ENCODE measurements around the gene ZMYND8.
"Not testable (repeated sequence)": the region's sequence is repeated elsewhere in the genome, so short reads cannot be mapped to it uniquely, and the experiment has no call there.

The ZMYND8 gene

DNA sequence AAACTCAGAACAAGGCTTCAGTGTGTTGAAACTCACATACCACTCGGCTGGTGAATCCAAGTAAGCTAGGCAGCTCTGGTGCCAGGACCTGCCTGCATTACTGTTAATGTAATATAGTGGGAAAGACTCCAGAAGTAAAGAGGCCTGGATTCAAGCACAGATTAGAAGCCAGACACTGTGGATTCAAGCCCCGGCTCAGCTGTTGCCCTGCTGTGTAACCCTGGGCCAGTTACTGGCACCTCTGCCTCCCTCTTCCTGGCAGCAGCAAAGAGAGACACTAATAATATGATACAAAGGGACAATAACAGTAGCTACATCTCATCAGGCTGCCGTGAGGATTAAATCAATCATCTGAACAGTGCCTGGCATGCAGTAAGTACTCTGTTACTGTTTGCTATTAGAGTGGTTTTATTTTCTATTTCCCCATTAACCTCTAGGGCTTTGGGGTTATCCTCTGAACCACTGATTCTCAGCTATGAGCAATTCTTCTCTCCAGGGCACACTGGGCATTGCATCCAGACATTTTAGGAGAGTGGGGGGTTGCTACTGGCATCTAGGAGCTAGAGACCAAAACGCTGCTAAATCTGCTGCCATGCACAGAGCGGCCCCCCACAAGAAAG, 92.9 kb downstream of the ZMYND8 start:
- no peak for ATAC-seq

DNA sequence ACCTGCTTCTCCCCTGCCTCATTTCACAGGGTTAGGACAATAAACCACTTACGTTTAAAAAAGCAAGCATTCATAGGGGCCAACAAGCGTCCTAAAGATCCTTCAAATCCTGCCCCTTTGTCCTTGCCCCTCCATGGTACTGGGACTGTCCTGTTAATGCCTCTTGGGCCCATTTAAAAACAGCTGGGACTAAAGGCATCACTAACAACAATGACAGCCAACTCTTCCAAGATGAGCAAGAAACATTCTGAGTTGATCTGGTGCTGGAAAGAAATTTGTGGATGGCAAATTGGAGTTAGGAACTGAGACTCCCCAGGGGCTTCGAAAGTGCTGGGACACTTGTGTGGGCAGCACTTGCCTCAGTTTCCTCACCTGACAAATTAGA, 93.4 kb downstream of the ZMYND8 start:
- ATAC-seq, result no peak

DNA sequence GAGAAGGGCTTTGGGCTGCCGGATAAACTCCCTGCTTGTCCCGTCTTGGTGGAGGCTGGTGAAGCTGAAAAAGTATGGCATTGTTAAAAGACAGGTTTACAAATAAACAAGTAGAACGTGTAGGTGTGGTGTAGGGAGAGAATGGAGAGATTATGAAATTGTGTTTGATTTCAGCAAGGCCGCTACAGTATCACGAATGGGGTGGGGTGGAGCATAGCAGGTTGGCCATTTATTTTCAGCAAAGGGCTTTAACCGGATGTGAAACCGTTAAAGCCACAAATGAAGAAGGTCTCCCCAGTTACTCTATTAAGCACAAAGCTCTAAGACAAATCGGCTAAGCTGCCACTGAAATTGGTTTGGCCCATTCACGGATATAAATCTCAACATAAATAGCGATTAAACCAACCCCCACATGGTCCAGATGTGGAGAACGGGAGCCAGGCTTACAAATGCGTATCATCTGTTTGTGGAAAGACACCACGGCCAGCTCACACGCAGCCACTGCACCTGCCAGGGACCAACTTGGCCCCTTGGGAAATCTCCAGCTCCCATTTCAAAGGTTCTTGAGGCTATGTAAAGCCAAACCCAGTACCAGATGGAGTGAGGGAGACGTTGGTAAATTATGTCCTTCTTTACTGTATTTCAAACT, 94.0 kb downstream of the ZMYND8 start:
- ATAC-seq, result no peak

DNA sequence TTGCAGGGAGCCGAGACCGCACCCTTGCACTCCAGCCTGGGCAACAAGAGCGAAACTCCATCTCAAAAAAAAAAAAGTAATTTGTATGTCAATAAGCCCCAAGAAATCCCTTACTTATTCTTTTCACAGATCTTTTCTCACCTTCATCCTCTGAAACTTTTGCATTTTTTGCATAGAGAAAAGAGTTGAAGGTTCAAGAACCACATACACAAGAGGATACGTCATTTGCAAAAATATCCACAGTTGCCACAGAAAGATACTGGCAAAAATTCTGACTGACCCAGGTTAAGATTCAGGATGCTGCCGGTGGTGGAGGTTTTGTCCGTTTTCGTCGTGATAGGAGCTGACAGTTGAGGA, 94.5 kb downstream of the ZMYND8 start:
- no peak for ATAC-seq

DNA sequence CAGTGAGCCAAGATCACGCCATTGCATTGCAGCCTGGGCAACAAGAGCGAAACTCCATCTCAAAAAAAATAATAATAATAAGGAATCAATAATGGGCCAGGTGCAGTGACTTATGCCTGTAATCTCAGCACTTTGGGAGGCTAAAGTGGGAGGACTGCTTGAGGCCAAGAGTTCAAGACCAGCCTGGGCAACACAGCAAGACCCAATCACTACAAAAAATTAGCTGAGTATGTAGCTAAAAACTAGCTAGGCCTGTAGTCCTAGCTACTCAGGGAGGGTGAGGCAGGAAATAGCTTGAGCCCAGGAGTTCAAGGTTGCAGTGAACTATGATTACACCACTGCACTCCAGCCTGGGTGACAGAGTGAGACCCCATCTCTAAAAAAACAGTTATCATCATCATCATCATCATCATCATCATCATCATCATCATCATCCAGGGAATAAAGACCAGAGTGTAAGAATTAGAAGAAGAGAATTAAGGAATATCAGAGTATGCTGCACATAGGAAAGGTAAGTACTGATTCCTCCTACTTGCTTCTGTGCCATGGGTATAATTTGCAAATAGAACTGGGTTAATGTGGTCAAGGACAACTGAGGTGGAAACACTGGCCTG, 95.2 kb downstream of the ZMYND8 start:
- not testable (repeated sequence) for ATAC-seq

DNA sequence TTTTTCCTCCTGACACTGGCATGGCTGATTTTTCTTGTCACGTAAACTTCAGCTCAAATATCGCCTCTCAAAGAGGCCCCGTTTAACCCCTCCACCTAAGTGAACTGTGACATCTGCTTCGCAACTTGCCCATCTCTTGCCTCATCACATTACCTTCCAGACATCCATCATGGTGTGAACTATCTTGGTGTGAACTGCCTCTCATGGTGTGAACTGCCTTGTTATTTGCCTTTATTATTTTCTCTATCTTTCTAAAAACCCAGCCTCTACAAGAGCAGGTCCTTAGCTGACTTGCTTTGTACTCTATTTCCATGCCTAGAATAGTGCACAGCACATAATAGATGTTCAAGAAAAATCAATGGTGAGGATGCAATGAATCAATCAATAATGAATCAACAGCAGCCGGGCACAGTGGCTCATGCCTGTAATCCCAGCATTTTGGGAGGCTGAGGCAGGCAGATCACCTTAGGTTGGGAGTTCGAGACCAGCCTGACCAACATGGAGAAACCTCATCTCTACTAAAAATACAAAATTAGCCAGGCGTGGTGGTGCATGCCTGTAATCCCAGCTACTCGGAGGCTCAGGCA, 95.9 kb downstream of the ZMYND8 start:
- not testable (repeated sequence) for ATAC-seq

DNA sequence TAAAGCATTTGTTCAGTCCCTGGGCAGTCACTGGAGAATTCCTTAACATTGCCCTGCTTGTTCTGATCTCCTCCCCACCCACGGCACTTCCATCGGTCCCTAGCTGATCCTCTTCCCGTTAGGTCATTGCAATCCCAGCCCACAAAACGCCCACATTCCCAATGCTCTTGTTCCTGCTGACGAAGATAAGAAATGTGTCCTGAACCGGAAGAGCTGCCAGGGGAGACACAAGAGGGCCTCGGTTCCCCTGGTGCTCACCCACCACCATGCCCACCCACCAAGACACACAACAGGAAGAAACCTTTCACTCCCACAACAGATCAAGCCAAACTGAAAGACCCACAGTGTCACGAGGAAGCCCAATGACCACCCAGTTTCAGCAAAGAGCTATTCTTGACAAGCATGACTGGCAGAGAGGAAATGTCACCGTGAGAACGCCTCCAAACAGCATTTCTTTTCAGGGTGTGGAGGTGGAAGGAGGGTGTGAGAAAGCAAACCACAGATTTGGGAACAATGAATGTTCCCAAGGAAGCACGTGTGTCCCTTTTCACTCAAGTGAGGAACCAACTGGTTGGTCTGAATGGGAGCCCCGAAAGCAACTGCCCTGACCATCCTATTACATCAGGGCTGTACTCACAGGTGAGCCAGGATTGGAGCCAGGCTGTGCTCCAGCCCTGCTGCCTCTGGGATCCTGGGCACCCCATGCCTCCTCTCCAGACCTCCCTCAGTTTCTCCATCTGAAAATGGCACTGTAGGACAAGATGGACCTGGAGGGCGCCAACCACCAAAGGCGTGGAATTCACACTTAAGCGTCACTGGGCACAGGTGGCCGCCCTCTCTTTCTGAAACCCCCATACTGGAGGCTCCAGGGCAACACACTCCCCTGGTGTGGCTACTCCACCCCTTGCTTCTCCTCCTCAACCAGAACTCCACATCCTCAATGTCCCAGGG, 97.5 kb downstream of the ZMYND8 start:
- no peak for ATAC-seq

DNA sequence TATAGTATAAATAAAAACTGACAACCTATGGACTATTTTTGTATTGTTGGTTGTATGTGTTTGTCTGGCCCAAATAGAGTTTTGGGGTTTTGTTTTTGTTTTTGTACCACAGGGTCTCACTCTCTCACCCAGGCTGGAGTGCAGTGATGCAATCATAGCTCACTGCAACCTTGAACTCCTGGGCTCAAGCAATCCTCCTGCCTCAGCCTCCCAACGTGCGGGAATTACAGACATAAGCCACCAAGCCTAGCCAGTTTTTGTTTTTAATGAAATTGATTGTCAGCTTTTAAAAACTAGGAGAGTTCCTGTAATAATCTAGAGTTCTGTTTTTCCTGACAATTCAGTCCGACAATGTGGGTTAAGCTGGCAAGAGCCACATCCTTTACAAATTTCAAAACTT, 98.7 kb downstream of the ZMYND8 start:
- no peak for ATAC-seq

DNA sequence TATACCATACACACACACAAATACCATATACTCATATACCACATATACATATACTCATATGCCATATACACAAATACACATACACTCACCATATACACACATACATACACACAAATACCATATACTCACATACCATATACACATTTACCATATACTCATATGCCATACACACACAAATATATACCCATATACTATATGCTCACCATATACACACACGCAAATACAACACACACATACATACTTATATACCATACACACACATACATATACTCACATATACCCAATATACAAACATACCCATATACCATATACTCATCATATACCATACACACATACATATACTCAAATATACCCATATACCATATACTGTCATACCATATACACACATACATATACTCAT, 99.2 kb downstream of the ZMYND8 start:
- no peak for ATAC-seq

DNA sequence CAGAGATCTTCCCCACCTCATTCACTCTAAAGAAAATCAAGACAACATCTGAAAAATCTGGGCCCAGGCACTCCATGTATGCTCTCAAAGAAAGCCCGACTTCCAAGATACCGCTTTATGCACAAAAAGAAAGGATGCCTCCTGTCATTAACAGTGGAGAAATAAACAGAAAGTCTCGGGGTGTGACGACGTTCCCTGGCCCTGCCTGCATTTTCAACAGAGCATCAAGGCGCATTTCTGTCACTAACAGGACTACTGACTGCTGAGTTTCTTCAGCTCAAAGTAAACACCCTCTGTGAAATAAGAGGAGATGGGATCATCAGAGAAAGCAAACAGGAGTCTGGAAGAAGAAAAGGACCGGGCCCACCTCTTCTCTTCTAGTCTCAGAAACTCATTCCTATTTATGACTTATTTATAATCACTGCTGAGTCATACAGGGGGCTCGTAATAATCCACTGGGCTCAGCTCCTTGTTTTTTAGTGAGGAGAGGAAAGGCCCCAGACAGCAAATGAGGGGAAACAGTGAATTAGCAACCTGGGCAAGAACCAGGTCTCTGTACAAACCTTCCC, 99.7 kb downstream of the ZMYND8 start:
- ATAC-seq, result no peak

DNA sequence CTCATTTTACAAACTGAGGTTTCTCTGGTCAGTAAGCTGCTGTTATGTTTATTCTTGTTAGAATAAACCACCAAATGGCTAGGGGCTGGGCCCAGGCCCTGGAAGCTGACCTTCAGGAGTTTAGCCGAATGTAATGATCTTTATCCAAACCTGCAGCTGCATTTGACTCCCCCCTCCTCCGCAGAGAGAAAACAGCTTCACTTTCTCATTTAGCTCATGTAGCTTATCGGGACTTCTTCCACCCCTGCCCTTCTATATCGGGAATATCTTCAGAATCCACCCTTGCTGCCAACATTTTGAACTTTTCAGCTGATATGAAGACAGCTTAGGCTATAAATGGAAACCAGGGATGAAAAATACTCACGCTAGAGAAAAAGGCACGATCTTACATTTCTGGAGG, 102.6 kb downstream of the ZMYND8 start:
- no peak for ATAC-seq

DNA sequence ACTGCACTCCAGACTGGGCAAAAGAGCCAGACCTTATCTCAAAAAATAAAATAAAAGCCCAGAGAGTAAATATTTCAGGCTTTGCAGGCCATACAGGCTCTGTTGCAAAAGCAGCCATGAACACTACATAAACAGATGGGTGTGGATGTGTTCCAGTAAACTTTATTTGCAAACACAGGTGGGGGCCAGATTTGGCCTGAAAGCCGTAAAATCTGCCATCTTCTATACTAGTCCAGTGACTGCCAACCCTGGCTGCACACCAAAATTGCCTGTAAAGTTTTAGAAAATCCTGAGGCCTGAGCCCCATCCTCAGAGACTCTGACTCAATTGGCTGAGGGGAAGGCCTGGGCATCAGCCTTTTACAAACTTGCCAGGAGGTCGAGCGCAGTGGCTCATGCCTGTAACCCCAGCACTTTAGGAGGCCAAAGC, 103.6 kb downstream of the ZMYND8 start:
- ATAC-seq, result no peak

DNA sequence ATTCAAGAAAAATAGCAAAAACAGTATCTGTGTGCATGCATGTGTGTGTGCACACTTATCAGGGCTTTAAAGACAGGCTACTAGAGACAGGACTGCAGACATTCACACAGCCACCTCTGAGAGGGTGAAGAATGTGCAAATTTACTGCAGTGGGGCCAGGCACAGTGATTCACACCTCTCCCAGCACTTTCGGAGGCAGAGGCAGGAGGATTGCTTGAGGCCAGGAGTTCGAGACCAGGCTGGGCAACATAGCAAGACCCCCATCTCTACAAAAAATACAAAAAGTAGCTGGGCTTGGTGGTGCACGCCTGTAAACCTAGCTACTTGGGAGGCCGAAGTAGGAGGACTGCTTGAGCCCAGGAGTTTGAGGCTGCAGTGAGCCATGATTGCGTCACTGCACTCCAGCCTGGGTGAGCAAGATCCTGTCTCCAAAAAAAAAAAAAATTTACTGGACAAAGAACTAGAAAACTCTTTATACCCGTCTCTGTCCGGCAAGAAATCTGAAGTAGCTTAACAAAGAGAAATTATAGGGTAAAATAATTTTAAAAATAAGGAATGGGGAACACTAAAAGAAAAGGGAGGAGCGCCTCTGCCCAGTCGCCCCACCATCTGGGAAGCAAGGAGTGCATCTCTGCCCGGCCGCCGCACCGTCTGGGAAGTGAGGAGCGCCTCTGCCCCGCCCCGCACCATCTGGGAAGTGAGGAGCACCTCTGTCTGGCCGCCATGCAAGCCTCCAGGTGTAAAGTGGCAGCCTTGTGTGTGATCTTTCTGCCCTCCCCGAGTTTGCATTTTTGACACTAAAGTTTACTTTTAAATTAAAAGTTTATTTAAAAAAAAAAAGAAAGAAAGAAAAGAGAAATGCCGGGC, 105.1 kb downstream of the ZMYND8 start:
- no peak for ATAC-seq

DNA sequence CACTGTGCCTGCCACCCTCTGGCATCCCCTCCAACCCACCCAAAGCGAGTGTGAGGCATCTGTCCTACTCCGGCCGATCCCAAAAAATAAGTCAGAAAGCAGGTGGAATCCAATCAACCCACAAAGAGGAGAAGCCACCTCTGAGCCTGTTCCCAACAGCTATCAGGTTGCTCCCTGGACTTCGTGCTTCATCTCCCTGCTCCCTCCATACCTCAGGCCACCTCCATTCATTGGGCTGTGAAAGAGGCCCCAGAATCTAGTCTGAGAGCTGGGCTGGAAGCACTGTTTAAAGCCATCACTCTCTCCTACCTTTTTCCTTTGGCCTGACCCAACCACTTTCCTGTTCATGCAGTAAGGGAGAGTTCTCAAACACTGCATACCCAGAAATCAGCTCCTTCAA, 106.1 kb downstream of the ZMYND8 start:
- ATAC-seq, result no peak

DNA sequence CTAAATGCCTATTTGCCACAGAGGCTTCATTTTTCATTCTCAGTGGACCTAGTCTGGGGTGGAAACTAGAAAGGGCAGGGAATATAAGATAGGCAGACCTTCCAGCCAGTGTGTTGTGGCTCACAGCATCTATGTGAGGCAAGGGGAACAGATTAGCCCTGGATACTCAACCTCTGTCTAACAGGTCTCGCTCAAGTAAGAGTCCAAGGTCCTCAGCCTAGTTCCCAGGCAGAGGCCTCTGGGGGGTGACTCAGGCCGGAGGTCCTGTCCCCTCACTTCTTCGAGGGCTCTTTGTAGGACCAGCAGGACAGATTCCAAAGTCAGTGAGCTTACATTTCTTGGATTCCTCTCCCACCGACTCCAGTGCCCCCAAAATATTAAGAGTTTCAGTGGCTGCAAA, 106.6 kb downstream of the ZMYND8 start:
- ATAC-seq, result no peak

DNA sequence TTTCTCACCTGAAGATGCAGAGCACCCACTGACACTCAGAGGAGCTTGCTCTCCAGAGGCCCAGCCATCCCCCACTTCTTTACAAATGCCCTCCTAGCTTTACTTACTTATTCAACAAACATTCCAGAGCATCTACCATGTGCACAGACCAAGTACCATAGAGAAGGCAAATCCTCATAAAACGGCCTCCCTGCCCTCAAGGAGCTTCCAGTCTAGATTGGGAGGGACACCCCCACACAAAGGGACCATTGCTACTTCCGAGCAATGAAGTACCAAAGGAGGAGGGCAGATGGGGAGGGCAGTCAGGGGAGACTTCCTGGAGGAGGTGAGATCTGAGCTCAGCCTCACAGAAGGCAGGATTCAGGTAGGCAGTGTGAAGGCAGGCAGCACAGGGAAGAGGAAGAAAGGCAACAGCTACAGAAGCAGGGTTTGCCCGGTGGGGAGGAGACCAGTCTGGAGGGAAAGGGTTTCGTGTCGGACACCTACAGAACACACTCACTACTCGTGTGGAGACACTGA, 108.0 kb downstream of the ZMYND8 start:
- no peak for ATAC-seq

DNA sequence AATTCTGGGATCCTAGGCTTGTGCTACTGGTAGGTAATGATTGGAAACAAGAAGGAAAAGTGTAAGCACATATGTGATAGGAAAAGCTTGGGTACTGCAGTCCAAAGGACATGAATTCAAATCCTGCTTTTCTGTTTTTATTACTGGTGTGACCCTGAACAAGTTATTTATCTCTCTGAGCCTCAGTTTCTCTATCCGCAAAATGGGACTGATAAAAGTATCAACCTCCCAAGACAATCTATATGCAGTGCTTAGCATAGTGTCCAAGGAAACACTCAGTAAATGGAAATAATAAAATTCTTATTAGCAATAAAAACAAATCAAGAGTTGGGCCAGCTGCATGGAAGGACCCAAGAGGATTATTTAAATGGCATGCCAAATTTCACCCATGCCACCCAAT, 108.5 kb downstream of the ZMYND8 start:
- no peak for ATAC-seq

DNA sequence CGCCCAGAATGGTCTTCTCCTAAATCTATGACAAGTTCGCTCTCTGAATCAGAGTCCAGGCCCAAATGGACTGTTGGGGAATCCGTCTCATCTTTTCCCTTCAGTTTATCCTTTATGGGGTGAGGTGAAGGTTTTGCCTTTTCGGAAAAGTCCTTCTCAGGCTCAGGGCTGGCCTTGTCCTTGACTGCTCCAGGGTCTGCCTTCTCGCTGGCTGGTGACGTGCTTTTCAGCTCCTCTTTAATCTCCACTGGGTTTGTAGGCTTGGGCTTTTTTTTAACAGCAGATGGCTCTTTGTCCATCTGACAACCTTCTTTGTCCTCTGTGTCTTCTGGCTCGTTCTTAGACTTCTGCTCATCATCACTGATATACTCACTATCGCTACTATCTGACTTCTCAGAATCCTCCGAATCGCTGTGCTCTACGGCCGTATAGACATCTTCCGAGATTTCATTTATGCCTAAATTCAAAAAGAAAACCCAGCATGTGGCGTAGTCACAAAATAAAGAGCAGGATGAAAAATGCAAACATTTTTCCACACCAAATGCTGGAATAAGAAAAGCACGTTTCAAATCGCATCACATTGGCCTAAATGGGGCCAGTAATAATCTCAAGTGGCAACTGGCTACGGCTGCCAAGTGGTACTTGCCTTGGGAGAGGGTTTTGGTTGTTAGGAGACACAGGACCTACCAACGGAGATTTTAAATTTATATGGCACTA, 110.3 kb downstream of the ZMYND8 start:
- ATAC-seq, result no peak

DNA sequence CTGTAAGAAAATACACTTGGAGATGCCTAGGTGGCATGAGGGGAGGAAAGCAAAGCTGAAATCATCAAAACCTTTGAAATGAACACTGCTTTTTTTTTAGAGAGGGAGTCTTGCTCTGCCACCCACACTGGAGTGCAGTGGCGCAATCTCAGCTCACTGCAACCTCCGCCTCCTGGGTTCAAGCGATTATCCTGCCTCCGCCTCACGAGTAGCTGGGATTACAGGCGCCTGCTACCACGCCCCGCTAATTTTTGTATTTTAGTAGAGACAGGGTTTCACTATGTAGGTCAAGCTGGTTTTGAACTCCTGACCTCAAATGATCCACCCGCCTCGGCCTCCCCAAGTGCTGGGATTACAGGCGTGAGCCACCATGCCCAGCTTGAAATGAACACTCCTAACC, 111.3 kb downstream of the ZMYND8 start:
- ATAC-seq, result not testable (repeated sequence)

DNA sequence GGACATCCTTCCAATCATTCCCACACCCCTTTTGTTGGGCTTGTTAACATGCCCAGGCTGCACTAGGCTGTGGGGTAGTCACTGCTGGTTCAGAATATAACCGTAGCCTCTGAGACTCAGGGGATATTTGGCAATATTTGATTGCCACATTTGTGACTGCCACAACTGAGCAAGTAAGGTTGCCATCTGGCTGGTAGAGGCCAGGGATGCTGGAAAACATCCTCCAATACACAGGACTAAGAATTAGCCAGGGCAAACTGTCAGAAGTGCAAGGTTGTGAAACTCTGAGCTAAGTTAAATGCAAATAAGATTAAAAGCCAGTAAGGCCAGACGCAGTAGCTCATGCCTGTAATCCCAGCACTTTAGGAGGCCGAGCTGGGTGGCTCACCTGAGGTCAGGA, 112.0 kb downstream of the ZMYND8 start:
- no peak for ATAC-seq

Data from activated CD4-positive, CD25-positive, alpha-beta regulatory T cell treated with anti-CD3 and anti-CD28 coated beads, Interleukin-2, amount 50 U/mL, for 24 hours (primary cell).